Measurements from ENCODE around the gene TAOK1.

DNA sequence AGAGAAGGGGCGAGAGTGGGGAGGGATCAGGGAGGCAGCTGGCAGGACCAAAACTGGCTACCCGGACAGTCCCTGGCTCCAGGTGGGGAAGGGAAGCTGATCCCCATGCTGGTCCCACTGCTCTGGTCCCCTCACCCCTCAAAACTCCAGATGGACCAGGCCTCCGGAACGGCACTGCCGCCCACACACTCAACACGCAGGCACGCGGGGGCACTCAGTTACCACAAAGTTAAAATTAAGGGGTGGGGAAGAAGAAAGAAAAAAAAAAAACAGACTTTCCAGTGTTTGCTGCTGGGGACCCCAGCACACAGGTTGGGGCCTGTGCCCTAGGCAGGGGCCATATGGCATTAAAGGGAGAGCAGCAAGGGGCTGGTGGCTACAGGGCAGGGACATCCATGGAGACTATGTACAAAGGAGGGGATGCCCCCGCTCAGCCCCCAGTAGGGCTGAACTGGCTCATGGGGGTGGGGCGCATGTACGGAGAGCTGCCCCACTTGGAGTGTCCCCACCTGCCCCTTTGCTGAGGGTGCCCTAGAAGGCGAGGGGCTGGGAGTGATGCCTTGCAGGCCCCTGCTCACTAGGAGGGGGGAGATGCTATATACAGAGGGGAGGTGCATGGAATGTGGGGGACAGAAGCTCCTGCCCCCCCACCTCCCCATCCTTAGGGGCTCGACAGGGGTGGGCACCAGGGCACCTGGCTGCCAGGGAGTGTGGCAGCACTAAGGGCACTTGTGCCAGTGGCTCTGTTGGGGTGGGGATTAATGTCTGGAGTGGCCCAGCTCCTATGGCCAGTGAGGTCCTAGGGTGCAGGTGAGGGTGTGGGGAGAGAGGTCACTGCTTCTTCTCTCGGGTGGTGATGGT lies 183.9 kb downstream of the TAOK1 start:
- TF ChIP-seq, protein P1, sequence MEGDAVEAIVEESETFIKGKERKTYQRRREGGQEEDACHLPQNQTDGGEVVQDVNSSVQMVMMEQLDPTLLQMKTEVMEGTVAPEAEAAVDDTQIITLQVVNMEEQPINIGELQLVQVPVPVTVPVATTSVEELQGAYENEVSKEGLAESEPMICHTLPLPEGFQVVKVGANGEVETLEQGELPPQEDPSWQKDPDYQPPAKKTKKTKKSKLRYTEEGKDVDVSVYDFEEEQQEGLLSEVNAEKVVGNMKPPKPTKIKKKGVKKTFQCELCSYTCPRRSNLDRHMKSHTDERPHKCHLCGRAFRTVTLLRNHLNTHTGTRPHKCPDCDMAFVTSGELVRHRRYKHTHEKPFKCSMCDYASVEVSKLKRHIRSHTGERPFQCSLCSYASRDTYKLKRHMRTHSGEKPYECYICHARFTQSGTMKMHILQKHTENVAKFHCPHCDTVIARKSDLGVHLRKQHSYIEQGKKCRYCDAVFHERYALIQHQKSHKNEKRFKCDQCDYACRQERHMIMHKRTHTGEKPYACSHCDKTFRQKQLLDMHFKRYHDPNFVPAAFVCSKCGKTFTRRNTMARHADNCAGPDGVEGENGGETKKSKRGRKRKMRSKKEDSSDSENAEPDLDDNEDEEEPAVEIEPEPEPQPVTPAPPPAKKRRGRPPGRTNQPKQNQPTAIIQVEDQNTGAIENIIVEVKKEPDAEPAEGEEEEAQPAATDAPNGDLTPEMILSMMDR (IDR thresholded peaks at IDR 0.05; ENCODE audit: insufficient read depth, low read length): no peak
- TF ChIP-seq GABPA (IDR thresholded peaks at IDR 0.05; ENCODE audit: low read depth) (no peak), POLR2AphosphoS5 (IDR thresholded peaks at IDR 0.05; ENCODE audit: low read depth) (no peak), REST (IDR thresholded peaks at IDR 0.05; ENCODE audit: insufficient replicate concordance, low read depth) (no peak), SPI1 (IDR thresholded peaks at IDR 0.05; ENCODE audit: borderline replicate concordance, low read depth) (no peak)

Data from HL-60 (cell line).